ENCODE results near the gene BICD2.
A peak's percentile ranks its signal among the peaks of the same experiment; 100 is the strongest.

The BICD2 gene

DNA sequence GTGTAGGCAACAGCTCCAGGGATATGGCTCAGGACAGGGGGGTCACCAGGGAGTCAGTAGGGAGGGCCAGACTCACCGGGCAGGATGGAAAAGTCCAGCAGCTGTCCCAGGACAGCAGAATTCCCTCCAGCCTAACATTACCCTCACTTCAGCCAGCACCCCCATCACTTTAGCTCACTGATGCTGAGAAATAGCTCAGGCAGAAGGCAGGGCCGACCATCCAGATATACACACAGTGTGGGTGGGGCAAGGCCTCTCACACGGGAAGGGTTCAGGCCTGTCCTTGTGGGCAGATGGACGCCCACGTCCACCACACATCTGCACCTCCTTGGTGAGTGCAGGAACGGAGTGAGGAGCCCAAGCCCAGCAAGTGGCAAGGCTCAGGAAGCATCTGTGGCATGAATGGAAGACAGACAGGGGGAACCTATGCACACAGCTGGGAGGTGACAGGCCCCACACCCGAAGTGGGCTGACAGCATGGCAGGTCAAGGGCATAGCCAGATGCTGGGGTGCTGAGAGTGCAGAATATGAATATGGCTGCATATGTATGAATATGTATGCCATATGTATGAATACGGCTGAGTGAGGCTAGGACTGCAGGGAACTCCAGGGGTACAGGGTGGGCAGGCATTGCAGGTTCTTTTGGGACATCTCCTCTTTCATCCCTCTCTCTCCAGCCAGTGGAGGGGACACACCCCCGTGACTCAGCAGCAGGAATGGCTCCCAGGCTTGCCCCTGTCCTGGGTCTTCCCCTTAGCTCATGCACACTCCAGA is 17.0 kb downstream of the BICD2 start:
- peak; percentile 49 for DNase-seq (ENCODE audit: low spot score)

- DNase-seq (ENCODE audit: low spot score) = peak; percentile 41
Measured at GRCh38 chr9:92746567-92747458, 17.8 kb downstream of the BICD2 start.

DNA sequence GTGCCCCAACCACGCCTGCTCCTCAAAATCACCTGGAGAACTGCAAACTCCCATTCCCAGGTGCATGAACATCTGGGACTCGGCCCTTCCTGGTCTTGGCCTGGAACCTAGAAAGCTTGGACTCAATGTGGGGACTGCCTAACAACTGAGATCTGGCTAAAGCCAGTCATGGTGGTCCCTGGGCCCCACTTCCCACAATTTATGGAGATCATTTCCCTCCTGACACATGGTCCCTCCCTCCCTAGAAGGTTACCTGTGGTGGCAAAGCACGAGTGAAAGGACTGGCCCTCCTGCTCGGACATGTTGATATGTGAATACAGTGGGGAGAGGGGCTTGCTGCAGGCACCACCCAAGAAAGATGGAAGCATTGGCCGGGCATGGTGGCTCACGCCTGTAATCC is 18.8 kb downstream of the BICD2 start:
- DNase-seq (ENCODE audit: low spot score) = peak; percentile 42

GRCh38 chr9:92745331-92745730 is 19.3 kb downstream of the BICD2 start:
- peak; percentile 53 for DNase-seq (ENCODE audit: low spot score)

- DNase-seq (ENCODE audit: low spot score) = no peak
Measured at GRCh38 chr9:92740969-92741368, 23.7 kb downstream of the BICD2 start.

- peak; percentile 34 for DNase-seq (ENCODE audit: low spot score)
Measured at GRCh38 chr9:92740446-92740961, 24.1 kb downstream of the BICD2 start.

- DNase-seq (ENCODE audit: low spot score) = no peak
Measured at GRCh38 chr9:92740009-92740408, 24.6 kb downstream of the BICD2 start.

- peak; percentile 33 for DNase-seq (ENCODE audit: low spot score)
Measured at GRCh38 chr9:92739346-92739970, 25.2 kb downstream of the BICD2 start.

DNA sequence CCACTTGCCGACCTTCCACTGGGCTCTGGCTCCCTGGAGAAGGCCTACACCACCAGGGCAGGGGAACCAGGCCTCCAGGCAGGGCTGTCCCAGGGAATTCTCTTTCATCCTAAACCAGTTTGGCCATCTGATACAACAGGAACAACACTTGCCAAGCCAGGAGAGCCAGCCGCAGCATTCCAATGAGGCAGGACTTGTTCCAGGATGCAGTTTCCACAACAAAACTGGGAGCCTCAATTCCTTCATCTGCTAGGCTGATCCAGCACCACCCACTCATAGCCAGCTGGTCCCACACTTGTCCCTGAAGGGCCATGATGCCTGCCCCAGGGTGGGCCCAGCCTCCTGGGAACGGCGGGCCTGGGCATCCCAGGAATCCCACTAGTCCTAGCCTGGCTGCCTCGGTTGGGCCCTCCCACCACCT is 26.0 kb downstream of the BICD2 start:
- peak; percentile 64 for DNase-seq (ENCODE audit: low spot score)

GRCh38 chr9:92737611-92738299 is 26.9 kb downstream of the BICD2 start:
- DNase-seq (ENCODE audit: low spot score) = peak; percentile 63

GRCh38 chr9:92737216-92737606 is 27.4 kb downstream of the BICD2 start:
- peak; percentile 37 for DNase-seq (ENCODE audit: low spot score)

GRCh38 chr9:92736563-92737215 is 27.9 kb downstream of the BICD2 start:
- DNase-seq (ENCODE audit: low spot score) = peak; percentile 53

DNA sequence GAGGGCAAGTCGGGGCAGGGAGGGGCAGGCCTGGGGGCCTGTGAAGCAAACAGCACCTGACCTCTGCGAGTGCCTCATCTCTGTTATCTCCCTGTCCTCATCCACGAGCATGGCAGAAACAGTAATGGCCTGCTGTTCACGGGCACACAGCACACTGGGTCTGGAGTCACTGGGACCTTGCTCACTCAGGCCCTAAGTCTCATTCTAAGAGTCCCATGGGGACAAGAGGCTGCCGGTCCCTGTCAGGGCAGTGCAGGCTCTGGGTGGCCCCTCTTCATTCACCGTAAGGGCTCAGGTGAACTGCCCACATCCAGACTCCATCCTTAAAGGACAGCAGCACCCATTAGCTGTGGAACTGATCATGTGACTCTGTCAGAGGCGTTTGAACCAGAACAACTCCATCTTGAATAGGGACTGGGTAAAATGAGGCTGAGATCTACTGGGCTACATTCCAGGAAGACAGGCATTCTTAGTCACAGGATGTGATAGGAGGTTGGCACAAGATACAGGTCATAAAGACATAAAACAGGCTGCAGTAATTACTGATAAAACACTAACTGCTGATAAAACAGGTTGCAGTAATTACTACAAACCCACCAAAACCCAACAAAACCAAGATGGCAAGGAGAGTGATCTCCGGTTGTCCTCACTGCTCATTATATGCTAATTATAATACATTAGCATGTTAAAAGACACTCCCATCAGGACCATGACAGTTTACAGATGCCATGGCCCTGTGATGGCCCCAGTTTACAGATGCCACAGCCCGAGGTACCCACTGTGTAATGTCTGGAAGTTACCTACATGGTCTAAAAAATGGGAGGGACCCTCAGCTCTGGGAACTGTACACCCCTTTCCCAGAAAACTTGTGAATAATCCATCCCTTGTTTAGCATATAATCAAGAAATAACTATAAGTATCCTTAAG is 28.7 kb downstream of the BICD2 start:
- DNase-seq (ENCODE audit: low spot score) = no peak

DNA sequence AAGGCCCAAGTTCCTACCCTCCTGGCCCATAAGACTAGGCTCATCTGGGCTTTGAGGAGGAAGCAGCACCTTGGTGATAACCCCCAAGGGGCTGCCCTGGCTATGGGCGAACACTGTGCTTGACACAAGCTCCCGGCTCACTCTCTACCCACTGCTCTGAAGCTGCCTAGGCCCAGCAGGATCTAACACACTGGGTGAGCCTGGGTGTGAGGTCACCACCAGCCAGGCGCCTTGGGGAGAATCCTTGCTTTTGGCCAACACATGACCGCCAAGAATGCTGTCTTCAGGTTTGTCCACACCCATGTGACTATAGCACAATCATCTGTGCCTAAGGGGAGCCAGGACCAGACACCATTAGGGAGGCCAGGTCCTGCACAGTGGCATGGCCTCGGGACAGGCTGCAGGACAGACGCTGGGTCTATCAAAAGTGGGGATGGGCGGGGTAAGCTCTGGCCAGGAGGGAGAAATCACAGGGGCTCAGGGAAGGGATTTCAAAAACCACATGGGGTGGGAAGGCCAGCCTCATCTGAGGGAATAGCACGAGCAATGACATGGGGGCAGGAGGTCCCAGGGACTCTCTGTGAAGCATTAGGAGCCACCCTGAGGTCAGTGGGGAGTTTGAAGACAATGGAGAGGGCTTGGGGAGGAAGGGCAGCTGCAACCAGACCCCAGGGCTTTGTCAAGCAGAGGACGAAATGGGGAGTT is 29.6 kb downstream of the BICD2 start:
- DNase-seq (ENCODE audit: low spot score) = peak; percentile 44

DNA sequence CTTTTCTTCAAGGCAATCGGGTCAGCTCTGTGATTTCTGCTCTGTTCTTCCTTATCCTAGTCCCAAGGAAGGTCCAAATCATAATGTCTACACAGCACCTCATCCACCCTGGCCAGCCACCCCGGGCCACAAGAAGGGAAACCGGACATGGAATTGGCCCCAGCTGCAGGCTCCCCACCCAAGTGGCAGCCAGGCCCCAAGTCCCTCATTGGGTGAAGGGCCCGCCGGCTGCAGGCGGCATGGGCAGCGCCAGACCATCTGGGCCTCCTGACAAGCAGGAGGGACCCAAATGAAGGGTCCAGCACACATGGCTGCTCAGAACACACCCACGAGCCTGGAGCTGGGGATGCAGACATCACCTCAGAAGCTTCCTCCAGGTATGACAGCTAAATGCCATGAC is 33.7 kb downstream of the BICD2 start:
- peak; percentile 23 for DNase-seq (ENCODE audit: low spot score)

DNA sequence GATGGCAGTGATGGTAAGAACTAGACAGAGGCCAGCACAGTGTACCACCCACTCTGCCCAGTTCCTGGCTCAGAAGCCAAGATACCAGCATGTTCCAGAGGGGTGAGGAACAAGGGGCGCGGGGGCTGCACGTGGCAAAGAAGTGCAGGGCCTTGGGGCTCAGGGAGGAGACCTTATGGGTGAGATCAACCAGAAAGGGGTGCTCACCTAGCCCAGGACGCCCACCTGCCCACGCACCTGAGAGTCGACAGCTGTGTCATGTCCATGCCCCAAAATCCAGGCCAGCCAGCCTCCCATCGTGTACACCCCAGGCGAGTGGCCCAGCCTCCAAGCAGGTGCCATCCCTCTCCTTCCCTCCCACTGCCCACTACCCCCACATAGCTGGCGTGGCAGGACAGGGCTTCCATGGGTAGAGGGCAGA is 34.9 kb downstream of the BICD2 start:
- DNase-seq (ENCODE audit: low spot score) = no peak

- peak; percentile 56 for DNase-seq (ENCODE audit: low spot score)
Measured at GRCh38 chr9:92728831-92729734, 35.5 kb downstream of the BICD2 start.

Data from left forelimb (tissue), 1 donor.